Natural killer cell (primary cell): ENCODE data around the gene CYP4B1. TPM values are rescaled to one million over a fixed set of nuclear protein-coding genes. Genes with fewer than 3 reads are reported as not detected.

ENCODE experiments used
- ATAC-seq, 3 donors: fragments of 150-1000 bp in 2 of 3; fragments of 200-7000 bp in 1 of 3; cut with Tn5 transposase; 1 replicate in 1 of 3; 2 replicates in 2 of 3; pipeline ENCODE4 v1.10.0; 2021; ENCODE audit warnings: mild to moderate bottlenecking in 2 of 3, moderate library complexity in 2 of 3
- DNase-seq, 2 donors: peaks; one replicate each; pipeline versions ENCODE4 v3.0.0 to v3.0.0-alpha.2; 2013 to 2021; ENCODE audit warnings: mixed read lengths in 1 of 2
- H3K27ac ChIP-seq: one replicate; pipeline ENCODE4 v1.5.1; 2013; ENCODE audit warnings: mild to moderate bottlenecking, low read length
- H3K27me3 ChIP-seq: one replicate; pipeline ENCODE4 v1.6.1; 2013; ENCODE audit warnings: low read length; ENCODE audit not compliant: control insufficient read depth, insufficient read depth
- H3K36me3 ChIP-seq: one replicate; pipeline ENCODE4 v1.6.1; 2013; ENCODE audit warnings: low read length; ENCODE audit not compliant: control insufficient read depth, insufficient read depth
- H3K4me1 ChIP-seq: one replicate; pipeline ENCODE4 v1.6.1; 2013; ENCODE audit warnings: low read length; ENCODE audit not compliant: control insufficient read depth, insufficient read depth
- H3K4me3 ChIP-seq: one replicate; pipeline ENCODE4 v1.5.1; 2013; ENCODE audit warnings: low read length
- H3K9me3 ChIP-seq: one replicate; pipeline ENCODE4 v1.6.1; 2013; ENCODE audit warnings: low read length; ENCODE audit not compliant: control insufficient read depth, insufficient read depth
- H3K27ac Mint-ChIP-seq, 2 donors: one replicate each; pipeline ENCODE4 v1.8.0; 2022; ENCODE audit warnings: mild to moderate bottlenecking in 2 of 2, mixed read lengths in 2 of 2, moderate library complexity in 1 of 2
- H3K27me3 Mint-ChIP-seq, 2 donors: one replicate each; pipeline ENCODE4 v1.8.0; 2022; ENCODE audit warnings: low read depth in 2 of 2, mixed read lengths in 2 of 2
- H3K36me3 Mint-ChIP-seq: one replicate; pipeline ENCODE4 v1.8.0; 2022; ENCODE audit warnings: mixed read lengths
- H3K4me1 Mint-ChIP-seq, 2 donors: one replicate each; pipeline ENCODE4 v1.8.0; 2022; ENCODE audit warnings: mixed read lengths in 2 of 2
- H3K4me3 Mint-ChIP-seq: one replicate; pipeline ENCODE4 v1.8.0; 2022; ENCODE audit warnings: mild to moderate bottlenecking, moderate library complexity, mixed read lengths
- H3K9me3 Mint-ChIP-seq, 2 donors: one replicate each; pipeline ENCODE4 v1.8.0; 2022; ENCODE audit warnings: mixed read lengths in 2 of 2
- WGBS: methylation state at CpG from one replicate; pipeline ENCODE4 v1.1.7; 2013; ENCODE audit warnings: missing lambda C conversion rate; ENCODE audit not compliant: insufficient coverage; 5-methylcytosine and 5-hydroxymethylcytosine counted together
- intact Hi-C: fragments of 100-400 bp; cut with micrococcal nuclease; formaldehyde crosslinking; loops from one replicate; pipeline ENCODE4 v1.14.2; 2022
- total RNA-seq, 4 donors: library from RNA; stranded (reverse); fragments of 120-200 nt in 1 of 4; gene quantifications; one replicate each; pipeline versions ENCODE4 v1.2.3 to v1.2.4, GENCODE V29; 2013 to 2022
- TF ChIP-seq, protein P1 (sequence below): fragments of 200-600 bp; IDR thresholded peaks from one replicate; pipeline ENCODE4 v1.8.0; 2022; ENCODE audit warnings: antibody characterized with exemption

CYP4B1 gene
- total RNA-seq, 3 donors from 2014 or later (not counting 1 experiment from before 2014, with no cell fraction given): not detected

GRCh38 chr1:46804926-46805325 is 6.1 kb downstream of the CYP4B1 start:
- H3K4me3 Mint-ChIP-seq: no peak overlapping the region
- intact Hi-C loops: no loop called here
- DNase-seq: no peak
- H3K27ac Mint-ChIP-seq: no peak overlapping the region
- Histone ChIP-seq H3K4me3 (no peak overlapping the region), H3K27ac (no peak overlapping the region), H3K36me3 (no peaks in the 10 kb centered on the region), H3K4me1 (no peaks in the 10 kb centered on the region), H3K27me3 (no peaks in the 10 kb centered on the region), H3K9me3 (no peaks in the 10 kb centered on the region)
- ATAC-seq: no peak
- H3K36me3 Mint-ChIP-seq: no peaks in the 10 kb centered on the region
- TF ChIP-seq, protein P1, sequence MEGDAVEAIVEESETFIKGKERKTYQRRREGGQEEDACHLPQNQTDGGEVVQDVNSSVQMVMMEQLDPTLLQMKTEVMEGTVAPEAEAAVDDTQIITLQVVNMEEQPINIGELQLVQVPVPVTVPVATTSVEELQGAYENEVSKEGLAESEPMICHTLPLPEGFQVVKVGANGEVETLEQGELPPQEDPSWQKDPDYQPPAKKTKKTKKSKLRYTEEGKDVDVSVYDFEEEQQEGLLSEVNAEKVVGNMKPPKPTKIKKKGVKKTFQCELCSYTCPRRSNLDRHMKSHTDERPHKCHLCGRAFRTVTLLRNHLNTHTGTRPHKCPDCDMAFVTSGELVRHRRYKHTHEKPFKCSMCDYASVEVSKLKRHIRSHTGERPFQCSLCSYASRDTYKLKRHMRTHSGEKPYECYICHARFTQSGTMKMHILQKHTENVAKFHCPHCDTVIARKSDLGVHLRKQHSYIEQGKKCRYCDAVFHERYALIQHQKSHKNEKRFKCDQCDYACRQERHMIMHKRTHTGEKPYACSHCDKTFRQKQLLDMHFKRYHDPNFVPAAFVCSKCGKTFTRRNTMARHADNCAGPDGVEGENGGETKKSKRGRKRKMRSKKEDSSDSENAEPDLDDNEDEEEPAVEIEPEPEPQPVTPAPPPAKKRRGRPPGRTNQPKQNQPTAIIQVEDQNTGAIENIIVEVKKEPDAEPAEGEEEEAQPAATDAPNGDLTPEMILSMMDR: no peak
- peaks cover 4 to 15% of the 10 kb centered on the region in 2 donors for H3K27me3 Mint-ChIP-seq
- H3K4me1 Mint-ChIP-seq: no peaks in the 10 kb centered on the region
- WGBS: 81% methylated on average over 1 of the region's 1 CpG
- H3K9me3 Mint-ChIP-seq: peaks cover 0 to 2% of the 10 kb centered on the region in 2 donors

DNA sequence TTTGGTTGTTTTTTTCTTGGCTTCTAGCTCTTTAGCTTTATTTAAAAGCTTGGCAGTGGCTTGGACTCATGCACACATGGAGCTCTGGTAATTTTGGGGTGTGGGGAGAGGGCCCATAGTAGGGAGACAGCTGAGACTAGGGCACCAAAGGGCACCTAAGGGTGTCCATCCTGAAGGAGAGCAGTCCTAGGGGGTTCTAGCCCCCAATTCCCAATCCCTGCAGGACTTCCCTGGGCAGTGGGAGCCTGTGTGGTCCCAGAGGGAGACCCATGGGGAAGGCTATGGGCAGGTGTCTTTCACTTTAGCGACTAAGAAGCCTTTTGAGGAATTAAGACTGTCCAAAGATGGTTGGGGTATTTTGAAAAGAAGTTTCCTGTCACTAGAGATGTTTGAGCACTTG is 6.9 kb downstream of the CYP4B1 start:
- H3K27me3 Mint-ChIP-seq: peaks cover 4 to 15% of the 10 kb centered on the region in 2 donors
- no peak overlapping the region for H3K4me3 ChIP-seq
- no peaks in the 10 kb centered on the region for H3K36me3 Mint-ChIP-seq
- TF ChIP-seq, protein P1: no peak
- H3K9me3 ChIP-seq: no peaks in the 10 kb centered on the region
- no peak overlapping the region for H3K27ac Mint-ChIP-seq
- no peaks in the 10 kb centered on the region for H3K4me1 Mint-ChIP-seq
- H3K36me3 ChIP-seq: no peaks in the 10 kb centered on the region
- H3K4me3 Mint-ChIP-seq: no peak overlapping the region
- H3K27me3 ChIP-seq: no peaks in the 10 kb centered on the region
- H3K9me3 Mint-ChIP-seq: peaks cover 0 to 2% of the 10 kb centered on the region in 2 donors
- H3K4me1 ChIP-seq: no peaks in the 10 kb centered on the region
- DNase-seq: no peak
- no peak for ATAC-seq
- intact Hi-C loops: no loop called here
- no peak overlapping the region for H3K27ac ChIP-seq
- WGBS: 72% methylated on average over 1 of the region's 1 CpG

- Mint-ChIP-seq H3K4me1 (no peaks in the 10 kb centered on the region), H3K4me3 (no peak overlapping the region), H3K27me3 (peaks cover 4 to 15% of the 10 kb centered on the region in 2 donors), H3K27ac (no peak overlapping the region), H3K9me3 (peaks cover 0 to 2% of the 10 kb centered on the region in 2 donors), H3K36me3 (no peaks in the 10 kb centered on the region)
- Histone ChIP-seq H3K27ac (no peak overlapping the region), H3K9me3 (no peaks in the 10 kb centered on the region), H3K4me3 (no peak overlapping the region), H3K4me1 (no peaks in the 10 kb centered on the region), H3K36me3 (no peaks in the 10 kb centered on the region), H3K27me3 (no peaks in the 10 kb centered on the region)
- TF ChIP-seq, protein P1: no peak
- intact Hi-C loops: no loop called here
- 61% methylated on average over 13 of the region's 13 CpGs for WGBS
- ATAC-seq: no peak
- no peak for DNase-seq
Measured at GRCh38 chr1:46806196-46807020, 7.6 kb downstream of the CYP4B1 start.
